HG03575 (cell line): ENCODE data around the gene ADD3.
A peak's percentile ranks its signal among the peaks of the same experiment; 100 is the strongest.

ENCODE experiments used
- ATAC-seq: cut with Tn5 transposase; IDR thresholded peaks from one replicate; pipeline ENCODE4 v1.9.1; 2021; ENCODE audit not compliant: unreplicated experiment, insufficient number of reproducible peaks, low FRiP score; ENCODE audit errors: extremely low read depth

The ADD3 gene

DNA sequence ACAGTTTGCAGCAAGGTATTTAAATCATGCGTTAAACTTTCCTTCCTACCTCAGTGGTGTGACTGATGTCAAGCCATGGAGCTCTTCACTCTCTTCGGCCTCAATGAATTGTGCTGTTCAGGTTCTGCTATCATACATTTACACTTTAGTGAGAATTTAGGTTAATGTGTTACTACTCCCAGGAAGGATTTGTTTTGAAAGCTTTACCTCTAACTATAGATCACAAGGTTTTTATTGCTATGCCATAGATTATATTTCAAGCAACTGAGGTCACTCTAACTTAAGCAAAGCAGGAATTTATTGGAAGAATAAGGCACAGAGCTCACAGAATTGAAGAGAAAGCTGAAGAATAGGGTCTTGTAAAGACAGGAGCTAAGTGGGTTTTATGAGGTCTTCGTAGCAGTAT, 11.0 kb upstream of the ADD3 start:
- ATAC-seq = no peak

DNA sequence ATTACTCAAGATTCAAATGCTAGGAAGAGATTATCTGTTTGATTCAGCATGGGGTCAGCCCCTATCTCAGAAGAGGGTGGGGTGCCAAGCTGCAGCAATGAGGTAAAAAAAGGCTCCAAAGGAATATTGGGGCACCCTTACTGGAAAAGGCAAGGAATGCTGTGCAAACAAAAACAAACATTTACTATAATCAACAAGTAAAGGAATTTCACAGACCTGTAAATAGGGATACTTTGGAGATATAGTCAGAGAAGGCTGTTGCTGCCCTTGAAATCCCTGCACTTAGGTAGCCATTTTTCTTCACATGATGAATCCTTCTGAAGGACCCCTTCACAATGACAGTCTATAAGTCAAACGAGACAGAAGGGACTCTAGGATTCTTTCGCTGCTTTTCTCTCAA, 10.6 kb upstream of the ADD3 start:
- no peak for ATAC-seq

DNA sequence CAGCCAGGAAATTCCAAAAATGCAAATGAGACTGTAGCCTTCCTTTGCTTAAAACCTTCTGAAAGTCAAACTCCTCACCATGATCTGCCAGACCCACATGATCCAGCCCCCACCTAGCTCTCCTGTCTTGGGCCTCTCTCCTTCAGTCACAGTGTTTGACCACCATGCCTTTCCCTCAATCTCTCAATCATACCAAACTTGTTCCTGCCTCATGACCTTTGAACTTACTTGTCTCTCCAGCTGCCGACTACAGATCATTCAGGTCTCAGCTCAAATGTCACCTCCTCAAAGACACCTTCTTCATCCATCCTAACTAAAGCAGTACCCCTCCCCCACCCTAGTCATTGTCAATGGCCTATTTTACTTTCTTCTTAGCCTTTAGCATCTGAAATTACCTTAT, 9.3 kb upstream of the ADD3 start:
- ATAC-seq = no peak

DNA sequence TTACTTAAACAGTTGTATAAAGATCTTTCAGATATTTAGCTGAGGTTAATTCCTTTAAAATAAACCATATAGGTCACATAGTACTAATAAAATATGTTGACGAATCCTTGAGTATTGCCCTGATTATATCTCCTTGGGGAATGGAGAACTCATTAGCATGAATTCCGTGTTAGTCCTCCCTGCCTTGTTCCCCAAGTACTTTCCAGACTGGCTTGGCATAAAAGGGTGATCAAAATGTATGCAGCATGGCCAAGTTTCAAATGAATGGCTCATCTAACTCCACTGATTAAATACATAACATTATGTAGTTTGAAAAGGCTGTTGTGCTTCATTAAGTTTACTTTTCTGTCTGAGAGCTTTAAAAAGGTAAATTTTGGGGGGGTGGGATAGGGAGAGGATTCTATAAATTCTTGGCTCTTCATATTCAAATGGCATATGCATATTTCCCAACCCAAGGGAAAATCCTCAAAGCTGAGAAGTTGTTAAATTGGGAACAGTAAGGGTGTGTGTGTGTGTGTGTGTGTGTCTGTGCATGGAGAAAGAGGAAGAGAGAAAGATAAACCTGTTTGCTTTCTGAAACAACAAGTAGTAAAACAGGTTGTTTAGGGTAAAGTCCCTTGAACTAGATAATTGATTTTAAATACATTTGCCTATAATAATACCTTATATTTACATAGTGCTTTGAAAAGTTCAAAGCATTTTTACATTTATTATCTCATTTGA, 4.8 kb upstream of the ADD3 start:
- no peak for ATAC-seq

DNA sequence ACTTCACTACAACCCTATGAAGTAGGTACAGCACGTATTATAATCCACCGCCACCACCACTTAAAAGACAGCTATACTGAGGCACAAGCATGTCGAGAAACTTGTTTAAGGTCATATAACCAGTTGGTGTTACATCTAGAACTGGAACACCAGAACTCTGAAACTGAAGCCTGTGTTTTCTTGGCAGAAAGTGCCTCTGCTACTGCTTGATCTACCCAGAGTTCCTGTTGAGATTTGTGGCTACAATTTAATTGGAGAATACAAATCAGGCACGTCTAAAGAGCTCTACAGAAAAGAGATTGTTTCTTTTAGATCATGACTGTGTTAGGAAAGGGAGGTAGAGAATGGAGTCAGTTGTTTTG, 4.3 kb upstream of the ADD3 start:
- no peak for ATAC-seq

DNA sequence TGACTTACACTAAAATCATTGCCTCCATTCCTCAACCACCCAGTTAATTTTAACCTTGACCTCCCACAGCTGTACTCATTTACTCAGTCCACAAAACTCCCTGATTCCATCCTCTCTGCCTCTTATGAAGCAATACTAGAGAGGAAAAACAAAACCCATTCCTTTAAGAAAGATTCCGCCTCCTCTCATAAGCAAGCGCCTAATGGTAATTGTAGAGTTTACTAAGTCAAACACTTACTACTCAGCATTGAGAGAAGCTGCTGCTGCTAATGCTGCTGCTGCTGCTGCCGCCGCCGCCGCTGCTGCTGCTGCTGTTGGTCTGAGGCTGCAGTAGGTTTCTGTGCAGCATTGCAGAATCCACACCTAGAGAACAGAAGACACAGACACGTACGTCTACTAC, 2.1 kb upstream of the ADD3 start:
- ATAC-seq = no peak

DNA sequence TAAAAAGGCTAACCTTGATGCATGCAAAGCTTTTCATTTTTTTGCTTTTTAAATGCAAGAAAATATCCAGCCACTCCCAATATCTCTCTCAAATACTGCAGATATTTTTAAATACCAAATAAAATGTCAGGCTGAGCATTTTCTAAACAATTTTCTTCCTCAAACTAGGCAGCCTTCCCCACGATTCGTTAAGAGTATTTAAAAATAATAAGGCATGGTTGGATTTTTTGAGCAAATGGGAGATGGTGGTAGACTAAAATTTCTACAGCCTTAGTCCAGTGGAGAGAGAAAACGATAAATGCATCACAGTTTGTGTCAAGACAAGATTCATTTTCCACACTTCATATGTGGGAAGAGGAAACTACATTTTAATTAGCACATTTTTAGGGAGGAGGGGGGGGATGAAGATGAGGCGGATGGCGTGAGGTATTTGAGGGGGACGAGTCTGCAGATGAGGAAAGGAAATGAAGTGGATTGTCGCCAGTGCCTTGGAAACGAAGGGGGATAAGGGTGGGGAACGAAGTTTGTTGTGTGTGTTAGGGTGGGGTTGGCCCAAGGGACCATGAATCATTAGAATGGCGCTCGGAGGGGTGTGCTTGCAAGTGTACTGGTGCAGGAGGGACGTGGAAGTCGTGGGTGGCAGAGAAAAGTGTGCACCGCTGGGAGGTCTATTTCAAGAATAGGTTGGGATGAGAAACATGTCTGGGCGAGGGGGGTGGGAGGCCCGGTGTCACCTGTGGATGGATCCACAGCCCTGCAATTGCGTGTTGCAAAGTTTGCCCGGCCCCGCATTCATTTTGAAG, 1.2 kb upstream of the ADD3 start:
- ATAC-seq = no peak

DNA sequence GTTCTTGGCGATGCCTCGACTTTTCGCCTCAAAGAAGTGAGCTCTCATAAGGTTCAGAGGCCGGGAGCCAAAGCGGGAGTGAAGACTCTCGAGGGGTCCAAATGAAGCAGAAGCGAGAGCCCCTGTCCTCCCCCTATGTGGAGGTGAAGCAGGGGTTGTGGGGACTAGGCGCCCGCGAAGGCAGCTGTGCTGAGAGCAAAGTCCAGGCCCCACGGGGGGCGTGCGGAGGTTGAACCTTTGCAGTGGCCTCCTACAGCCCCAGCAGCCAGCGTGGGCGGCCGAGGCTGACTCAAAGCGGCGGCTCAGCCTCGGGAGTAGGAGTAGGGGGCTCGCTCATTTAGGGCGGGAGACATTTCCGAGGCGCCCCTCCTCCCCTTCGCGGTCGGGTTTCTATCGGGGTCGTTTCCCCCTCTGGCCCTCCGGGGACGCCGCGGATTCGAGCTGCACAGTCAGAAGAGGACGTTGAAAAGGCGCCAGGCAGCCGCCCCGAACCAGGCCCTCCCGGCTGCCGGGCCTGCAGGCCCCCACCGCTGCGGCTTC, 553 bp upstream of the ADD3 start:
- no peak for ATAC-seq

DNA sequence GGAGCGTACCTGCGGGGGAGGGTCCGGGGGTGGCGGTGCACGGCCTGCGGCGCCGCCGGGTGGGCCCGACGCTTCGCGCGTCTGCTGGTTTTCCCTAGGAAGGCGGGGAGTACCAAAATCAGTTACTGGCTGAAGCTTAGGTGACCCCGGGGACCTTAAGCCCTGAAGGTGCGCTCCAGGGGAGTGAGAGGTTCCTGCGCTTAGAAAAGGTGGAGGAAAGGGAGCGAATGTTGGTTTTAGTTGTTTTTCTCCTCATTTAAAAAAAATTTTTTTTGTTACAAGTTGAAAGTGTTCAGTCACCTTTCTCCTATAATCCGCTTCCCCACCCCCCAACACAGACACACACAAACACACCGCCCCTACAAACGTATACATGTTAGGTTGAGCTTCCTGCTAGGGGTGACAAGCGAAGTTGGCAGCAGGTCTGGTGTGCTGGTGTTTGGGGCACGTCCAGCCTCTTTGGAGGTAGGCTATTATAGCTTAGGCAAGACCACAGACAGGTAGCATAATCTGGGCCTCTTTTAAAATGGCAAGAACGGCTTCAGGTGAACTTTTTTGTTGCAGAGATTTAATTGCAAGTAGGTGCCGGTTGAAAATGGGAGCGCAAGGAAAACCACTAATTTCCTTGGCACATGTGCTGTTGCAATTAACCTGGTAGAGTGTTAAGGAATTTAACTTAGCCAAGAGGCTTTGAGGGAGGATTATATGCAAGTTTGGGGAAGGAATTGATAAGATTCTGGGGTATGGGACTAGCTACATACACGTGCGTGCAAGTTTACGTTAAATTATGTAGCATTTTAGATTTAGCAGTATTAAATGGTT, 945 bp downstream of the ADD3 start:
- ATAC-seq = no peak

DNA sequence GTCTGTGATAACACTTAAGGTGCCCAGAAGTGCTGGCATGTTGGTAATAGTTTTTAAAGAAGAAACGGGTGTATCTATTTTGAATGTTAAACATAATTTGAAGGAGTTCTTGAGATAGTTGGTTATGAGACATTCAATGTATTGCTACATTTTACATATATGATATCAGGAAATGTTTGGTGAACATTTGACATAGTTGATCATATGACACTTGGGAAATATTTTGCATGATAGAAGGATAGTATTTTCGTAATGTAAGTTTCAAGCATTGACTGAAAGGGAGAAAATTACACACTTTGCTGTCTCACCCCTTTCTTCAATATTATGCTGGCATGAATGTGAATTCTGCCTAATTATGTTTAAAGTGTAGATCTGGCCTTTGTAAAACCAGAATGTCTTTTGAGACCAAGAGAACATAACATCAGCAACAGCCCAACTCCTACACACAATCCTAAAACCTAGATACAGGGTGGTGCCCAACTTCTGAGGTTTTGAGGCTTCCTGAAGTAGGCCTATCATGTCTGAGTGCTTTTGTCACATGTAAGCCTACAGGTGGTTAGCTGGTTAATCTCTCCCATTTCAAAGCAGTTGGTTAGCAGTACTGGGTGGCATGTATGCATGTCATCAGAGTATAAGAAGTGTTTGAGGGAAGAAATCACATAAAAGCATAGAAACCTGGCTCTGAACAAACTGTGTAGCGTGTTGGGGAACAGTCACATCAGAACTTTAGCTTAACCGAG, 2.1 kb downstream of the ADD3 start:
- ATAC-seq = peak; percentile 34

DNA sequence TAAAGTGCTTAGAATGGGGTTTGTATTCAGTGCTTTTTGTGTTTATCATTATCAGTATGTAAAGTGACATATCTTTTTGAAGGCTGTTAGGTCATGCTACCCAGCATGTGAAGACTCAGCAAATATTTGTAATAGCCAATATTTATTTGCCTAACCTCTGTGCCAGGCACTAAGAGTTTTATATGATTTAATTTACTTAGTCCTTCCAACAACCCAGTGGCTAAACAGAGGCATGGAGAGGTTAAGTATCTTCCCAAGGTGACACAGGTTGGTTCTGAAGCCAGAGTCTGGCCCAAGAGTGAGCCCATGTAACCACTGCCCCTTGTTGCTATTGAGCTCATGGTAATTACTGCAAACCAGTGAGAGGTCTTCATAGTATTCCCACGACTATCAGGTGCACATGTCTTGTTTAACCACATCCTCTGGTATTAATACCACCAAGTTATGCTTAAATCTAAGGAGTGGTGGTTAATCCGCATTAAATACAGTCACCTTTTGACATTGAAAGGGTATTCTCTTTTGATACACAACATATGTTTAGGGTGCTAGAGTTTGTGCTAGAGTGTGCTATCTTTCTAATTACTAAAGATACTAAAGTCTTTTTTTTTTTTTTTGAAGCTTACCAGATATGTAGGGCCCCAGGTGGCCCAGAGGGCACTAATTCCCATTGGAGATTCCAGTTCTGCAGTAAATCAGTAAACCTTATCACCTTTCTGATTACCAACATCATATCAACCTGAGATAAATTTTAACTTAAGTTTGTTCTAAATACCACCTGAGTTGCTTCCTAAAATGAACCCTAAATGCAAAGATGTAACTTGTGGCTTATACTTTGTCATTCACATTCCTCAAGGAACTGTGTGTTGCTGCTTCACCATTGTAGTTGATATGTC, 2.9 kb downstream of the ADD3 start:
- peak; percentile 3 for ATAC-seq

DNA sequence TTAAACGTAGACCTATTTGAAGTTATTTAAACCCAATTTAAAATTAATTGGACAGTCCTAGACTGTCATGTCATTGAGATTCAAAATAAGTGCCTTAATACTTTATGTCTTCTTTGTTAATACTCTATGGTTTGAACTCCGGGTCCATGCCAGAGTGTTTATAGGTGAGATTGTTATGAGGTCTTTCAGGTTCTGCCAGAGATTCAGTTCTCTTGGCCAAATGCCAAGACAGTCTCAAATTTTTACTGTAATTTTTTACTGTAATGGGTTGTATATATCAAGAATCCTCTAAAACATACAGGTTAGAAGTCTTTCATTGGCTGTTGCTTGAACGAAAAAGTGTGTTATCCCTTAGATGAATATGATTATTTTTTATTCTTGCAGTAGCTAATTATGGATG, 3.9 kb downstream of the ADD3 start:
- no peak for ATAC-seq

DNA sequence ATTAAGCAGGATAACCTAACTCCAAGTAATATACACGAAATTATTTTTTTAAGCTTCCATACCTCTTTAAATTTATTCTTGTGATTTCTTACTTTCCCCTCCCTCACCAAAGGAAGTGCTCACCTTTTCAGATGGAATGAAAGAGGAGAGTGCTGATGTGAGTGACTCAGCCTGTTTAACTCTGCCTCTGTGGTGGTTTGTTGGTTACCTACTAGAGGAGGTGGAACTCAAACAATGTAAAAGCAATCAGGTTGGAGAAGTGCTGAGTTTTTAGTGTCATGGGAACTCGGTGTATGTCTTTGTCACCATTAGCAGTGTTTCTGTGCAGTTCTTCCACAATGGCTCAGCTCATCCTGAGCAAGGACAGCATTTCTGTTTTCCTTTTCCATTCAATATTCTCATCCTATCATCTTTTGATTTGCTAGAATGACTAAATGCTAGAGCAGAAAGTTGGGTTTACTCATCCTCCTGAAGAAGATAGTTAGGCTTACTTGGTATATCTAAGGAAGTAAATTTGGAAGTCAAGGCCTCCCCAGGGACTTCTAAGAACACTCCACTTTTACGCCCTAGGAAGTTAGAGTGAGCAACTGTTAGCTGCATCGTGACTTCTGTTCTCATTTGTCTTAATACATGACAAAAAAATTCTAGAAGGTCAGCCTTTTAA, 6.0 kb downstream of the ADD3 start:
- no peak for ATAC-seq

DNA sequence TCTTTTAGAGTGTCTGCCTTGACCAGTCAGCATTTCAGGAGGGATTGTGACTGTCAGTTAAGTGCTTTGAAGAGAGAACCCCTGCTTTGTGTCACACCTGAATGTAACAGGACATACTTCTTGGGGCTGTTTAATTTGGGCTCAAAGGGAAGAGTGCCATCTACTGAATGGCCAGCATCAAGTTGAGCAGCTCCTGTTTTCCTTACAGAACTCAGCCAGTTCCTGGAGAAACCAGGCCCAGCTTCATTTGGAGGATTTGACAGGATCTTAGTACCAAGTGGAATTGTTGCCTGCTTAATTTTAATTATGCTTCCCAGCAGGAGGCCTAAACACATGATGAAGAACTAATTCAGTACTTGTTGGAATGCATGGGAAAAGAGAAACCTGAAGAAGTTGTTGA, 8.3 kb downstream of the ADD3 start:
- ATAC-seq = no peak

DNA sequence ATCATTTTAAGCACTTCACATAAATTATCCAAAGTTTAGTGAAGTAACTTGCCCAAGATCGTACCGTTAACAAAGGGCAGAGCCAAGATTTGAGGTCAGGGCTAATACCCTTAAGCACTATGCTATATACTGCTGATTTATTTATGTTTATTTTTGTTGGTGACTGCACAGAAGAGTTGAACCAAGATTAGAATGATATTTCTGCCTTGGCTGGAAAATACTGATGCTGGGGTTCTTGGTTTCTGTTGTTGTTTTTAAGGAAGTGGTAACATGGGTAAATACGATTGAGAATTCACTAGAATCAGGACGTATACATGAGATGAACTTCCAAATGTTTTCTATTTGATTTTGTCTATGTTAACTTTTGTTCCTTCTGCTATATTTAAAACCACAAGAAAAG, 9.3 kb downstream of the ADD3 start:
- ATAC-seq = no peak

DNA sequence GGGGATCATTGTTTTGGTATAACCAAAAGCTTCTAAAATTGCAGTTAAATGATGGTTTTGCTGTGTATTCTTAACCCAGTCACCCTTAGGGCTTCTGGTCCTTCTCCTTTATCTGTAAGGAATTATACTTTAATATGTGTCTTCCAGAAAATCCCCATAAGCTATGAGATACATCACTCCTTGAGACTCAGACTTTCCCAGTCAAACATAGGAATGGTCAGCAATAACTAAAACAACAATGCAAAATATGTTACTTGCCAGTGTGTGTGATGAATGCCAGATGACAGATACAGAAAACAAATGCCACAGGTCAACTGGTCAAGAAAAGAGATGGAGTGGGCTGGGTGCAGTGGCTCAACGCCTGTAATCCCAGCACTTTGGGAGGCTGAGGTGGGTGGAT, 10.1 kb downstream of the ADD3 start:
- no peak for ATAC-seq

DNA sequence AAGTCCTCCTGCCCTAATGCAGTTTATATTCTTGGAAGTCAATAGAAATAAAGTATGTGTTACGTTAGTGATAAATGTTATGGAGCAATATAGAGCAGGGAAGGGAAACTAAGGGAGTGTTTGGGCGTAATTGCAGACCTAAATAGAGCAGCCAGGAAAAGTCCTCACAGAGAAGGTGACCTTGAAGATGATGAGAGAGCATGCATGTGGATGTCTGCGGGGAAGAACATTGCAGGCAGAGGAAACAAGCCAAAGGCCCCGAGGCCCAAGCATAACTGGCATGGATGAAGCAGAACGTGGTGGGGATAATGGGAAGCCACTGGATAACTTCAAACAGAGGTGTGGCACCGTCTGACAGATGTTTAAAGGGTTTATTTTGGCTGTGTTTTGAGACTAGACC, 12.5 kb downstream of the ADD3 start:
- no peak for ATAC-seq
